Measurements from ENCODE around the gene JAK3.

The JAK3 gene

DNA sequence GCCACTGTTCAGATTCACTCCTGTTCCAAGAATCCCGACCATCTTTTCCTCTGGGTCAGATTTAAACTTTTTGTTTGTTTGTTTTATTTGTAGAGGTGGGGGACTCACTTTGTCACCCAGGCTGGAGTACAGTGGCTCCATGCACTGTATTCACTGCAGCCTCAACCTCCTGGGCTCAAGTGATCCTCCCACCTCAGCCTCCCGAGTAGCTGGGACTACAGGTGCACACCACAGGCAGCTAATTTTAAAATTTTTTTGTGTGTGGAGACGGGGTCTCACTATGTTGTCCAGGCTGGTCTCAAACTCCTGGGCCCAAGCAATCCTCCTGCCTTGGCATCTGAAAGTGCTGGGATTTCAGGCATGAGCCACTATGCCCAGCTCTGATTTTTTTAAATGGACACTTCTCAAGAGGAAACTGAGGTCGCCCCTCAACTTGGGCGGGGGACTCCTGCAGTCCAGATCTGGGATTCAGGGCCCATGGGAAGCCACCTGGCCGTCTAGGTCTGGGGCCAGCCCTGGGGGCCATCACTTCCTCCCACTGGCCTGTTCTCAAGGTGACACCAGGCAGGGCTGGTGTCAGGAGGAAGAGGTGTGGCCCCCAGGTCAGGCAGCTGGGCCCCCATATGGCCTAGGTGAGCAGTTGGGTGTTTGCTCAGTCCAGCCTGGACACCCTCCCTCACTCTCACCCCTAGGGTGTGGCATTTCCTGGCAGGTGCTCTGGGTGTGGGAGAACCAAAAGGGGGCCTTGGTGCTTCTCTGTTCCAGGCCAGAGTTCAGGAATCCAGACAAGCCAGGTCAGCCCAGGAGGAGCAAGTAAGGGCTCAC, 51.6 kb downstream of the JAK3 start:
- Histone ChIP-seq H2BK5ac (ENCODE audit: low read length) (peak overlapping the region; percentile 61), H3K27me3 (ENCODE audit: control insufficient read depth in 3 of 3, insufficient read depth in 3 of 3, low read depth in 1 of 3, low read length in 3 of 3) (peaks cover 10 to 58% (median 31%) of the 10 kb centered on the region in 3 experiments), H2BK15ac (ENCODE audit: low read length) (no peak overlapping the region), H3K27ac (replicated peaks; ENCODE audit: low read length) (no peak overlapping the region), H3K4me1 (ENCODE audit: control insufficient read depth in 2 of 2, insufficient read depth in 1 of 2, low read depth in 1 of 2, low read length in 2 of 2) (peaks cover 3% of the 10 kb centered on the region in 2 donors), H3K4me3 (ENCODE audit: low read length in 2 of 2) (no peak overlapping the region), H3K23ac (ENCODE audit: low read depth, low read length, poor library complexity) (no peak overlapping the region), H3K79me1 (ENCODE audit: low read depth, low read length) (no peaks in the 10 kb centered on the region), H2BK120ac (ENCODE audit: low read depth, low read length) (no peak overlapping the region), H3K36me3 (replicated peaks in 1 of 2; ENCODE audit: control insufficient read depth in 2 of 2, insufficient read depth in 2 of 2, low read length in 2 of 2) (no peaks in the 10 kb centered on the region), H4K8ac (ENCODE audit: low read depth, low read length) (no peak overlapping the region), H3K4ac (ENCODE audit: low read length) (no peak overlapping the region), H3K18ac (ENCODE audit: low read length) (no peak overlapping the region), H2BK12ac (ENCODE audit: low read length) (no peak overlapping the region), H4K91ac (ENCODE audit: low read depth, low read length, poor library complexity) (no peak overlapping the region), H3K4me2 (ENCODE audit: insufficient read depth, low read length, poor library complexity, severe bottlenecking) (no peak overlapping the region), H2AFZ (ENCODE audit: low read length) (no peak overlapping the region), H3K9ac (ENCODE audit: low read depth, low read length, poor library complexity) (no peak overlapping the region), H3K9me3 (replicated peaks in 1 of 2; ENCODE audit: control insufficient read depth in 2 of 2, insufficient read depth in 1 of 2, low read depth in 1 of 2, low read length in 2 of 2) (peaks cover 0 to 2% of the 10 kb centered on the region in 2 donors), H2AK5ac (ENCODE audit: low read depth, low read length) (peak overlapping the region; percentile 47), H3K14ac (ENCODE audit: low read length) (no peak overlapping the region)
- no peak for DNase-seq (ENCODE audit: low spot score)
- WGBS, 2 donors (ENCODE audit: extremely low coverage in 2 of 2, insufficient read length in 2 of 2, insufficient replicate concordance in 1 of 2) = no CpG with 5 or more reads among the region's 6 CpGs

- peak overlapping the region; percentile 73 for H2BK12ac ChIP-seq (ENCODE audit: low read length)
- no peak overlapping the region for H3K9ac ChIP-seq (ENCODE audit: low read depth, low read length, poor library complexity)
- H3K79me1 ChIP-seq (ENCODE audit: low read depth, low read length) = no peaks in the 10 kb centered on the region
- H2BK15ac ChIP-seq (ENCODE audit: low read length) = peak overlapping the region; percentile 49
- peaks cover 3% of the 10 kb centered on the region in 2 donors for H3K4me1 ChIP-seq (ENCODE audit: control insufficient read depth in 2 of 2, insufficient read depth in 1 of 2, low read depth in 1 of 2, low read length in 2 of 2)
- H3K18ac ChIP-seq (ENCODE audit: low read length) = peak overlapping the region; percentile 64
- H2AFZ ChIP-seq (ENCODE audit: low read length) = peak overlapping the region; percentile 66
- no peaks in the 10 kb centered on the region for H3K36me3 ChIP-seq (replicated peaks in 1 of 2; ENCODE audit: control insufficient read depth in 2 of 2, insufficient read depth in 2 of 2, low read length in 2 of 2)
- H3K27me3 ChIP-seq (ENCODE audit: control insufficient read depth in 3 of 3, insufficient read depth in 3 of 3, low read depth in 1 of 3, low read length in 3 of 3) = peaks cover 10 to 58% (median 31%) of the 10 kb centered on the region in 3 experiments
- H3K4me3 ChIP-seq (ENCODE audit: low read length in 2 of 2) = peak overlapping the region in 1 of 2 donors; percentile 27
- H3K23ac ChIP-seq (ENCODE audit: low read depth, low read length, poor library complexity) = peak overlapping the region; percentile 85
- no peak overlapping the region for H3K4ac ChIP-seq (ENCODE audit: low read length)
- H4K8ac ChIP-seq (ENCODE audit: low read depth, low read length) = no peak overlapping the region
- no peak overlapping the region for H3K27ac ChIP-seq (replicated peaks; ENCODE audit: low read length)
- WGBS, 2 donors (ENCODE audit: extremely low coverage in 2 of 2, insufficient read length in 2 of 2, insufficient replicate concordance in 1 of 2) = no CpG with 5 or more reads among the region's 14 CpGs
- DNase-seq (ENCODE audit: low spot score) = no peak
- H4K91ac ChIP-seq (ENCODE audit: low read depth, low read length, poor library complexity) = no peak overlapping the region
- H2BK120ac ChIP-seq (ENCODE audit: low read depth, low read length) = no peak overlapping the region
- peak overlapping the region; percentile 11 for H3K4me2 ChIP-seq (ENCODE audit: insufficient read depth, low read length, poor library complexity, severe bottlenecking)
- H2AK5ac ChIP-seq (ENCODE audit: low read depth, low read length) = peak overlapping the region; percentile 56
- no peak overlapping the region for H3K14ac ChIP-seq (ENCODE audit: low read length)
- H2BK5ac ChIP-seq (ENCODE audit: low read length) = peak overlapping the region; percentile 39
- peaks cover 0 to 2% of the 10 kb centered on the region in 2 donors for H3K9me3 ChIP-seq (replicated peaks in 1 of 2; ENCODE audit: control insufficient read depth in 2 of 2, insufficient read depth in 1 of 2, low read depth in 1 of 2, low read length in 2 of 2)
Measured at GRCh38 chr19:17795495-17795856, 52.3 kb downstream of the JAK3 start.

DNA sequence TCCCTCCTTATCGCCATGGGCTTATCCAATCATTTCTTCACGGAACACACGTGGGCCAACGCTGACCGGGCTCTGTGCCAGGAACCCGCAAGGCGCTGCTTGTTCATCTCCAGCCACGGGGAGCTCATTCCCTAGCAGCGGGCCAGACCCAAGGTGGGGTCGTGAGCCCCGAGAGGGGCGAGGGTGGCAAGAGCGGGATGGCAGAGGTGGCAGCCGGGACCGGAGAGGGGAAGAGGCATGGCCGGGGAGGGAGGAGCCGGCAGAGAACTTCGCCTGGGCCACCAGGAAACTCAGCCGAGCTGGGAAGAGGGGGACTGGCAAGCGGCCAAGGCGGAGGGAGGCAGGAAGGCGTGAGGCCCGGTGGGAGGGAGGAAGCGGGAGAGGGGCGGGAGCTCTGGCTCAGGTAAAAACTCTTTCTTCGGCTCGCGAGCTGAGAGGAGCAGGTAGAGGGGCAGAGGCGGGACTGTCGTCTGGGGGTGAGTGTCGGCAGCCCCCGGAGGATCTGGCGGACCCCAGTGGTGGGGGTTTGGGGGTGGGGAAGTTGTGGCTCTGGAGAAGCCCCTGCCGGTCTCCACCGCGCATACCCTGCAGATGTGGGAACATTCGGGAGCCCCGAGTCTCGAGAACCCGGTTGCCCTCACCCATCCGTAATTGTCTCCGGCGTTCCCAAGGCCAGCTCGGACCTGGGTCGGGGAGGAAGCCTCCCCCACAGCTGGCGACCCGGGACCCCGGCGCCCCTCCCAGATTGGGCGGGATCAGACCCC, 52.9 kb downstream of the JAK3 start, which contains the start of gene B3GNT3:
Gene B3GNT3, plus strand, starts transcription at position 408 of the 764 bp plus-strand sequence. CDS start 12,670 bp downstream, outside the sequence.
- peak within 1 kb of the TSS; percentile 14 for H2BK120ac ChIP-seq (ENCODE audit: low read depth, low read length)
- peak within 1 kb of the TSS; percentile 37 for H3K4ac ChIP-seq (ENCODE audit: low read length)
- peak within 1 kb of the TSS in 1 of 2 donors; percentile 27 for H3K4me3 ChIP-seq (ENCODE audit: low read length in 2 of 2)
- H3K14ac ChIP-seq (ENCODE audit: low read length) = no peak within 1 kb of the TSS
- no peak within 1 kb of the TSS for H3K9ac ChIP-seq (ENCODE audit: low read depth, low read length, poor library complexity)
- H3K27ac ChIP-seq (replicated peaks; ENCODE audit: low read length) = no peak within 1 kb of the TSS
- DNase-seq (ENCODE audit: low spot score) = no peak
- H3K36me3 ChIP-seq (replicated peaks in 1 of 2; ENCODE audit: control insufficient read depth in 2 of 2, insufficient read depth in 2 of 2, low read length in 2 of 2) = no peaks in the 10 kb centered on the region
- H3K27me3 ChIP-seq (ENCODE audit: control insufficient read depth in 3 of 3, insufficient read depth in 3 of 3, low read depth in 1 of 3, low read length in 3 of 3) = peaks cover 10 to 58% (median 31%) of the 10 kb centered on the region in 3 experiments
- peak within 1 kb of the TSS; percentile 49 for H2BK15ac ChIP-seq (ENCODE audit: low read length)
- peaks cover 0 to 2% of the 10 kb centered on the region in 2 donors for H3K9me3 ChIP-seq (replicated peaks in 1 of 2; ENCODE audit: control insufficient read depth in 2 of 2, insufficient read depth in 1 of 2, low read depth in 1 of 2, low read length in 2 of 2)
- H3K79me1 ChIP-seq (ENCODE audit: low read depth, low read length) = no peaks in the 10 kb centered on the region
- peak within 1 kb of the TSS; percentile 56 for H2AK5ac ChIP-seq (ENCODE audit: low read depth, low read length)
- H4K8ac ChIP-seq (ENCODE audit: low read depth, low read length) = no peak within 1 kb of the TSS
- H2BK5ac ChIP-seq (ENCODE audit: low read length) = peak within 1 kb of the TSS; percentile 39
- no peak within 1 kb of the TSS for H4K91ac ChIP-seq (ENCODE audit: low read depth, low read length, poor library complexity)
- peak within 1 kb of the TSS; percentile 64 for H3K18ac ChIP-seq (ENCODE audit: low read length)
- peak within 1 kb of the TSS; percentile 85 for H3K23ac ChIP-seq (ENCODE audit: low read depth, low read length, poor library complexity)
- H3K4me2 ChIP-seq (ENCODE audit: insufficient read depth, low read length, poor library complexity, severe bottlenecking) = peak within 1 kb of the TSS; percentile 11
- peak within 1 kb of the TSS; percentile 66 for H2AFZ ChIP-seq (ENCODE audit: low read length)
- H3K4me1 ChIP-seq (ENCODE audit: control insufficient read depth in 2 of 2, insufficient read depth in 1 of 2, low read depth in 1 of 2, low read length in 2 of 2) = peaks cover 3% of the 10 kb centered on the region in 2 donors
- WGBS, 2 donors (ENCODE audit: extremely low coverage in 2 of 2, insufficient read length in 2 of 2, insufficient replicate concordance in 1 of 2) = no CpG with 5 or more reads among the region's 50 CpGs
- H2BK12ac ChIP-seq (ENCODE audit: low read length) = peak within 1 kb of the TSS; percentile 73

GRCh38 chr19:17794412-17794730, 53.4 kb downstream of the JAK3 start:
- Histone ChIP-seq H2BK5ac (ENCODE audit: low read length) (no peak overlapping the region), H2AFZ (ENCODE audit: low read length) (peak overlapping the region; percentile 66), H3K4me2 (ENCODE audit: insufficient read depth, low read length, poor library complexity, severe bottlenecking) (no peak overlapping the region), H4K8ac (ENCODE audit: low read depth, low read length) (no peak overlapping the region), H3K9me3 (replicated peaks in 1 of 2; ENCODE audit: control insufficient read depth in 2 of 2, insufficient read depth in 1 of 2, low read depth in 1 of 2, low read length in 2 of 2) (peaks cover 0 to 2% of the 10 kb centered on the region in 2 donors), H3K36me3 (replicated peaks in 1 of 2; ENCODE audit: control insufficient read depth in 2 of 2, insufficient read depth in 2 of 2, low read length in 2 of 2) (no peaks in the 10 kb centered on the region), H3K23ac (ENCODE audit: low read depth, low read length, poor library complexity) (no peak overlapping the region), H2BK15ac (ENCODE audit: low read length) (no peak overlapping the region), H2AK5ac (ENCODE audit: low read depth, low read length) (no peak overlapping the region), H3K4me1 (ENCODE audit: control insufficient read depth in 2 of 2, insufficient read depth in 1 of 2, low read depth in 1 of 2, low read length in 2 of 2) (peaks cover 3% of the 10 kb centered on the region in 2 donors), H4K91ac (ENCODE audit: low read depth, low read length, poor library complexity) (no peak overlapping the region), H3K27ac (replicated peaks; ENCODE audit: low read length) (no peak overlapping the region), H3K4ac (ENCODE audit: low read length) (no peak overlapping the region), H3K14ac (ENCODE audit: low read length) (no peak overlapping the region), H2BK12ac (ENCODE audit: low read length) (no peak overlapping the region), H3K4me3 (ENCODE audit: low read length in 2 of 2) (no peak overlapping the region), H2BK120ac (ENCODE audit: low read depth, low read length) (no peak overlapping the region), H3K18ac (ENCODE audit: low read length) (no peak overlapping the region), H3K79me1 (ENCODE audit: low read depth, low read length) (no peaks in the 10 kb centered on the region), H3K9ac (ENCODE audit: low read depth, low read length, poor library complexity) (no peak overlapping the region), H3K27me3 (ENCODE audit: control insufficient read depth in 3 of 3, insufficient read depth in 3 of 3, low read depth in 1 of 3, low read length in 3 of 3) (peaks cover 10 to 58% (median 31%) of the 10 kb centered on the region in 3 experiments)
- WGBS, 2 donors (ENCODE audit: extremely low coverage in 2 of 2, insufficient read length in 2 of 2, insufficient replicate concordance in 1 of 2) = no CpG with 5 or more reads among the region's 9 CpGs
- no peak for DNase-seq (ENCODE audit: low spot score)
